ENCODE results near the gene HECW1.

- no peak for TF ChIP-seq REST (IDR thresholded peaks at IDR 0.05; ENCODE audit: insufficient read depth in 1 of 2, low read depth in 2 of 2, low read length in 2 of 2)
- no peak for TF ChIP-seq POLR2AphosphoS5 (IDR thresholded peaks at IDR 0.05; ENCODE audit: low read depth, low read length)
- no peak for TF ChIP-seq TAF1 (IDR thresholded peaks at IDR 0.05; ENCODE audit: borderline replicate concordance, insufficient read depth, low read length)
- TF ChIP-seq SIN3A (IDR thresholded peaks at IDR 0.05; ENCODE audit: borderline replicate concordance, insufficient read depth, low read length): no peak
- no peak for TF ChIP-seq FOXP2 (optimal IDR thresholded peaks at IDR 0.05; ENCODE audit: borderline replicate concordance, extremely low read depth, extremely low read length, insufficient read depth)
Observed at GRCh38 chr7:43249823-43250145, 137.3 kb downstream of the HECW1 start.
